K562 (cell line): ENCODE results near the gene MAGI1. TPM values are rescaled to one million over a fixed set of nuclear protein-coding genes. Genes with fewer than 3 reads are reported as not detected.

Source experiments
- ATAC-seq: fragments of 200-7000 bp; cut with Tn5 transposase; 3 replicates; pipeline ENCODE4 v1.9.1; 2020; ENCODE audit warnings: moderate library complexity
- BruUV-seq: library from RNA; stranded (reverse); fragments of 400-500 nt; replicated peaks from 2 replicates; lab custom pipeline; 2021; lab: Mats Ljungman, UMichigan
- CTCF ChIA-PET: fragments of 300-600 bp; formaldehyde crosslinking; extraction: SDS; loops from one replicate; lab custom pipeline; 2021; ENCODE audit warnings: low intra/inter-chr PET ratio; lab: Yijun Ruan, JAX
- POLR2A ChIA-PET: fragments of 300-600, 350-650 bp; sonication (Branson Sonifier 250); formaldehyde crosslinking; extraction: SDS; loops from one replicate; lab custom pipeline; 2021; ENCODE audit warnings: antibody characterized with exemption, inconsistent platforms; lab: Yijun Ruan, JAX
- DNase-seq, 4 experiments: peaks; one replicate each; pipeline versions ENCODE4 v3.0.0 to v3.0.0-alpha.2; 2011 to 2018; ENCODE audit warnings: low spot score in 3 of 4, mixed read lengths in 3 of 4; ENCODE audit errors: extremely low read depth in 1 of 4
- FAIRE-seq: peaks from 2 replicates; lab custom pipeline; 2011; peaks lifted over from hg19 to GRCh38; lab: Jason Lieb, UNC
- H2AFZ ChIP-seq: 2 replicates; pipeline ENCODE4 v1.6.0; 2011; ENCODE audit warnings: low read depth, low read length, control low read depth, inconsistent platforms
- H3K27ac ChIP-seq: fragments of 200-600 bp; 3 replicates; pipeline ENCODE4 v1.8.0; 2011; ENCODE audit warnings: low read depth, mild to moderate bottlenecking, control low read depth, inconsistent platforms, low read length, moderate library complexity, mixed read lengths; ENCODE audit errors: extremely low read depth
- H3K27me3 ChIP-seq, 2 experiments: fragments of 300-600 bp in 1 of 2; 2 replicates in 1 of 2; 3 replicates in 1 of 2; pipeline versions ENCODE4 v1.6.0 to v1.8.0; 2011; ENCODE audit warnings: inconsistent platforms in 2 of 2, low read length in 2 of 2, mild to moderate bottlenecking in 1 of 2, mixed read lengths in 1 of 2, moderate library complexity in 1 of 2; ENCODE audit not compliant: control insufficient read depth in 2 of 2, insufficient read depth in 2 of 2
- H3K36me3 ChIP-seq: fragments of 300-600 bp; 3 replicates; pipeline ENCODE4 v1.8.0; 2011; ENCODE audit warnings: mild to moderate bottlenecking, low read length, inconsistent platforms; ENCODE audit not compliant: control insufficient read depth, insufficient read depth
- H3K4me1 ChIP-seq, 2 experiments: fragments of 200-600 bp in 1 of 2; replicated peaks in 1 of 2; 2 replicates in 1 of 2; 3 replicates in 1 of 2; pipeline versions ENCODE4 v1.5.1 to v1.8.0; 2011; ENCODE audit warnings: inconsistent platforms in 2 of 2, low read length in 2 of 2, mild to moderate bottlenecking in 1 of 2, mixed read lengths in 1 of 2, moderate library complexity in 1 of 2; ENCODE audit not compliant: control insufficient read depth in 2 of 2, insufficient read depth in 2 of 2
- H3K4me2 ChIP-seq: 2 replicates; pipeline ENCODE4 v1.6.1; 2011; ENCODE audit warnings: low read length, control low read depth, inconsistent platforms, mixed read lengths; ENCODE audit not compliant: insufficient read depth
- H3K4me3 ChIP-seq: fragments of 200-600 bp; sonication (generic), shearing (Covaris generic); 2 replicates; pipeline ENCODE4 v1.5.1; 2016; ENCODE audit warnings: control low read depth, inconsistent platforms
- H3K79me2 ChIP-seq: fragments of 200-600 bp; 3 replicates; pipeline ENCODE4 v1.8.0; 2011; ENCODE audit warnings: low read length, inconsistent platforms; ENCODE audit not compliant: control insufficient read depth, insufficient read depth
- H3K9ac ChIP-seq, 2 experiments: 2 replicates each; pipeline versions ENCODE4 v1.6.0 to v1.6.1; 2011; ENCODE audit warnings: low read depth in 2 of 2, low read length in 2 of 2, control low read depth in 1 of 2, inconsistent platforms in 1 of 2, mild to moderate bottlenecking in 1 of 2, mixed read lengths in 1 of 2; ENCODE audit not compliant: insufficient read depth in 1 of 2
- H3K9me1 ChIP-seq: one replicate; pipeline ENCODE4 v1.6.0; 2011; ENCODE audit warnings: inconsistent platforms, mild to moderate bottlenecking, low read length, moderate library complexity; ENCODE audit not compliant: control insufficient read depth, insufficient read depth
- H3K9me3 ChIP-seq: replicated peaks from 2 replicates; pipeline ENCODE4 v1.5.1; 2011; ENCODE audit warnings: low read depth, low read length, inconsistent platforms; ENCODE audit not compliant: control insufficient read depth, insufficient read depth
- H4K20me1 ChIP-seq: replicated peaks from 2 replicates; pipeline ENCODE4 v1.6.1; 2011; ENCODE audit warnings: low read length, inconsistent platforms, mixed read lengths; ENCODE audit not compliant: control insufficient read depth, insufficient read depth
- BRF2 ChIP-seq: IDR thresholded peaks from 3 replicates; pipeline ENCODE4 v1.6.1; 2011; ENCODE audit warnings: borderline replicate concordance, mild to moderate bottlenecking; ENCODE audit not compliant: insufficient read length, insufficient read depth
- CBX5 ChIP-seq: IDR thresholded peaks from 2 replicates; pipeline ENCODE4 v1.6.1; 2014; ENCODE audit warnings: low read depth, borderline replicate concordance
- CREM ChIP-seq: IDR thresholded peaks from 2 replicates; pipeline ENCODE4 v1.6.1; 2014; ENCODE audit warnings: antibody characterized with exemption, low read depth
- FOXA3 ChIP-seq, 2 experiments: fragments of 450-650 bp in 1 of 2; sonication (generic) in 1 of 2; formaldehyde crosslinking; IDR thresholded peaks in 1 of 2; conservative IDR thresholded peaks in 1 of 2; 2 replicates each; pipeline versions ENCODE4 v1.4.0 to v1.8.0; 2020 to 2022; ENCODE audit warnings: mild to moderate bottlenecking in 2 of 2, missing genetic modification reagents in 1 of 2
- JUND ChIP-seq, 2 experiments: IDR thresholded peaks; 2 replicates in 1 of 2; 3 replicates in 1 of 2; pipeline ENCODE4 v1.6.1; 2011; ENCODE audit warnings: borderline replicate concordance in 2 of 2, low read depth in 2 of 2, low read length in 2 of 2, improper control_type of control experiment in 1 of 2, missing biosample characterization in 1 of 2, missing genetic modification characterization in 1 of 2, missing genetic modification reagents in 1 of 2
- MAX ChIP-seq: sonication (generic); formaldehyde crosslinking; IDR thresholded peaks from 2 replicates; pipeline ENCODE4 v1.9.0; 2022; ENCODE audit warnings: mild to moderate bottlenecking, missing genetic modification reagents
- NR2C1 ChIP-seq, 2 experiments: fragments of 450-650 bp; IDR thresholded peaks; 2 replicates each; pipeline ENCODE4 v1.6.1; 2017; ENCODE audit warnings: mild to moderate bottlenecking in 2 of 2, antibody characterized with exemption in 1 of 2, inconsistent platforms in 1 of 2, missing compliant biosample characterization in 1 of 2, missing genetic modification characterization in 1 of 2
- NRF1 ChIP-seq, 2 experiments: fragments of 450-650 bp; IDR thresholded peaks in 1 of 2; conservative IDR thresholded peaks in 1 of 2; 2 replicates each; pipeline ENCODE4 v1.6.1; 2014; ENCODE audit warnings: mild to moderate bottlenecking in 2 of 2
- PREB ChIP-seq: sonication (generic); formaldehyde crosslinking; IDR thresholded peaks from 2 replicates; pipeline ENCODE4 v1.8.1; 2023; ENCODE audit warnings: mild to moderate bottlenecking, missing genetic modification reagents
- RBM22 ChIP-seq: fragments of 200-400 bp; formaldehyde crosslinking; IDR thresholded peaks from 2 replicates; pipeline ENCODE4 v1.6.1; 2018; ENCODE audit warnings: low read length, low read depth; ENCODE audit not compliant: poor library complexity, severe bottlenecking
- ZBED1 ChIP-seq: IDR thresholded peaks from 2 replicates; pipeline ENCODE4 v1.6.1; 2014
- ZNF639 ChIP-seq, 2 experiments: fragments of 200-800 bp in 1 of 2; sonication (Bioruptor generic) in 1 of 2; sonication (generic) in 1 of 2; formaldehyde crosslinking in 1 of 2; IDR thresholded peaks in 1 of 2; conservative IDR thresholded peaks in 1 of 2; 2 replicates each; pipeline versions ENCODE4 v1.5.0 to v1.6.1; 2016 to 2020; ENCODE audit warnings: missing compliant biosample characterization in 1 of 2, missing genetic modification characterization in 1 of 2, missing genetic modification reagents in 1 of 2
- WGBS: fragments of 100-300 bp; shearing (Covaris generic); methylation state at CpG from one replicate; pipeline ENCODE4 v1.1.6; 2016; ENCODE audit warnings: low coverage, mixed read lengths; ENCODE audit not compliant: insufficient coverage; ENCODE audit errors: missing lambda C conversion rate; 5-methylcytosine and 5-hydroxymethylcytosine counted together
- in situ Hi-C: fragments of 300-500 bp; cut with MboI; formaldehyde crosslinking; loops from 4 replicates; pipeline ENCODE4 v1.15.0; 2018; ENCODE audit warnings: inconsistent platforms, mixed read lengths
- intact Hi-C: fragments of 100-400 bp; cut with micrococcal nuclease; formaldehyde crosslinking; loops from 2 replicates; pipeline ENCODE4 v1.14.2; 2022
- polyA plus RNA-seq, 8 experiments: library from polyadenylated mRNA; depleted of rRNA in 4 of 8; stranded (reverse) in 5 of 8; unstranded in 3 of 8; fragments of >200 nt; fragmentation: Nextera tagmentation in 2 of 8; fragmentation: Illumina TruSeq in 1 of 8; extraction: Ambion mirVana in 2 of 8; extraction: Trizol in 1 of 8; gene quantifications; 2 replicates each; pipeline versions ENCODE4 v1.2.1 to v1.2.3, GENCODE V29; 2011 to 2014; ENCODE audit warnings: inconsistent platforms in 1 of 8, missing spikeins in 1 of 8
- total RNA-seq, 7 experiments: library from RNA; depleted of rRNA in 6 of 7; stranded (reverse); fragments of >200 nt in 6 of 7; fragmentation: Illumina TruSeq in 2 of 7; extraction: Trizol in 2 of 7; gene quantifications; 2 replicates each; pipeline versions ENCODE4 v1.2.1 to v1.2.3, GENCODE V29; 2011 to 2021; ENCODE audit warnings: low replicate concordance in 1 of 7
- TF ChIP-seq, protein P1 (sequence below), 2 experiments: fragments of 450-650 bp; IDR thresholded peaks; 2 replicates each; pipeline ENCODE4 v1.6.1; 2016

Gene MAGI1
- total and polyA plus RNA-seq, 9 of the 15 experiments (the other 6 are each of a cell fraction or from before 2014, with no cell fraction given) = 7.8 to 59.4 (median 43.2) TPM

DNA sequence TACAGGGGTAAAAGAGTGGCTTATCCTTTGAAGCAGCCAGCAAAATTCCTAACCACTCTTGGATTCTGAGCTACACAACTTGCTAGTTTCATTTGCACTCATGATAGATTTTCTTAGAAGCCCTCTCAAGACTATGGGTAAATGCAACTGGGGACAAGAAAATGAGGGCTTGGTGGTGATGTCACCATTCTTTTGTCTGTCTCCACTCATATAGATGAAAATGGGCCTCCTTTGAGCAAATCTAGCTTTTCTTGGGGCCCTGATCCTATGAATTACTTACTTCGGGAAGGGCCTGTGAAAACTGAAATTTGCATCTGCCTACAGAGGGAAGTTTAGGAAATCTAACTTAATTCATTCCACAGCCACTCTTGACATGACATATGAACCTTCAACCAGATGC, 486.3 kb downstream of the MAGI1 start (continued):
- no peak for TF ChIP-seq NR2C1 (IDR thresholded peaks at IDR 0.05)
- no peak for TF ChIP-seq NR2C1 (tag; IDR thresholded peaks at IDR 0.05)
- TF ChIP-seq RBM22 = no peak
- TF ChIP-seq, all 486 proteins: peak for 0

GRCh38 chr3:65551945-65552344, 486.8 kb downstream of the MAGI1 start:
- no peaks in the 10 kb centered on the region for H3K27me3 ChIP-seq
- TF ChIP-seq JUND (IDR thresholded peaks at IDR 0.05; ENCODE audit: borderline replicate concordance, low read depth, low read length) (no peak), JUND (tag; IDR thresholded peaks at IDR 0.05; ENCODE audit: borderline replicate concordance, low read depth, low read length) (no peak), NRF1 (conservative IDR thresholded peaks at IDR 0.05 in 1 of 2, IDR thresholded peaks at IDR 0.05 in 1 of 2) (no peak), ZNF639 (CRISPR knock-in tag; conservative IDR thresholded peaks at IDR 0.05 in 1 of 2, IDR thresholded peaks at IDR 0.05 in 1 of 2) (no peak), BRF2 (no peak), CBX5 (no peak), PREB (CRISPR knock-in tag) (no peak), CREM (no peak), MAX (CRISPR knock-in tag) (no peak), FOXA3 (CRISPR knock-in tag; conservative IDR thresholded peaks at IDR 0.05 in 1 of 2, IDR thresholded peaks at IDR 0.05 in 1 of 2) (no peak), ZBED1 (no peak)
- TF ChIP-seq, protein P1, sequence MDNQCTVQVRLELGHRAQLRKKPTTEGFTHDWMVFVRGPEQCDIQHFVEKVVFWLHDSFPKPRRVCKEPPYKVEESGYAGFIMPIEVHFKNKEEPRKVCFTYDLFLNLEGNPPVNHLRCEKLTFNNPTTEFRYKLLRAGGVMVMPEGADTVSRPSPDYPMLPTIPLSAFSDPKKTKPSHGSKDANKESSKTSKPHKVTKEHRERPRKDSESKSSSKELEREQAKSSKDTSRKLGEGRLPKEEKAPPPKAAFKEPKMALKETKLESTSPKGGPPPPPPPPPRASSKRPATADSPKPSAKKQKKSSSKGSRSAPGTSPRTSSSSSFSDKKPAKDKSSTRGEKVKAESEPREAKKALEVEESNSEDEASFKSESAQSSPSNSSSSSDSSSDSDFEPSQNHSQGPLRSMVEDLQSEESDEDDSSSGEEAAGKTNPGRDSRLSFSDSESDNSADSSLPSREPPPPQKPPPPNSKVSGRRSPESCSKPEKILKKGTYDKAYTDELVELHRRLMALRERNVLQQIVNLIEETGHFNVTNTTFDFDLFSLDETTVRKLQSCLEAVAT (IDR thresholded peaks at IDR 0.05) = no peak
- ChIA-PET CTCF (no interaction called here), POLR2A (no interaction called here)
- H3K36me3 ChIP-seq = no peaks in the 10 kb centered on the region; the same call in 2 of the 3 replicates
- no peak overlapping the region for H3K4me2 ChIP-seq
- H3K4me1 ChIP-seq = peaks cover 0 to 8% of the 10 kb centered on the region in 2 experiments; a peak in 3 of 5 replicates
- H2AFZ ChIP-seq = no peak overlapping the region
- no peaks in the 10 kb centered on the region for H3K9me3 ChIP-seq
- peaks cover 41% of the 10 kb centered on the region; the same call in 2 of the 3 replicates for H3K79me2 ChIP-seq
- no peak overlapping the region for H3K27ac ChIP-seq
- H3K9ac ChIP-seq = no peak overlapping the region
- no peaks in the 10 kb centered on the region for H3K9me1 ChIP-seq
- H3K4me3 ChIP-seq = no peak overlapping the region
- no peak for ATAC-seq
- no peak for FAIRE-seq
- intact Hi-C loops = loop anchor here (10.0 kb wide), 1 partner anchor 97 kb away; no protein-coding TSS in a partner anchor
- DNase-seq = no peak
- WGBS = 64% methylated on average over 1 of the region's 1 CpG
- no TSS peak for BruUV-seq
- H4K20me1 ChIP-seq = no peaks in the 10 kb centered on the region
- in situ Hi-C loops = no loop called here
